GM19452 (cell line): ENCODE data around the gene QRFP.

Experiments used
- ATAC-seq: cut with Tn5 transposase; IDR thresholded peaks from one replicate; pipeline ENCODE4 v1.9.1; 2021; ENCODE audit not compliant: unreplicated experiment

The QRFP gene

GRCh38 chr9:130934246-130934645, 37.6 kb upstream of the QRFP start:
- ATAC-seq, result no peak

DNA sequence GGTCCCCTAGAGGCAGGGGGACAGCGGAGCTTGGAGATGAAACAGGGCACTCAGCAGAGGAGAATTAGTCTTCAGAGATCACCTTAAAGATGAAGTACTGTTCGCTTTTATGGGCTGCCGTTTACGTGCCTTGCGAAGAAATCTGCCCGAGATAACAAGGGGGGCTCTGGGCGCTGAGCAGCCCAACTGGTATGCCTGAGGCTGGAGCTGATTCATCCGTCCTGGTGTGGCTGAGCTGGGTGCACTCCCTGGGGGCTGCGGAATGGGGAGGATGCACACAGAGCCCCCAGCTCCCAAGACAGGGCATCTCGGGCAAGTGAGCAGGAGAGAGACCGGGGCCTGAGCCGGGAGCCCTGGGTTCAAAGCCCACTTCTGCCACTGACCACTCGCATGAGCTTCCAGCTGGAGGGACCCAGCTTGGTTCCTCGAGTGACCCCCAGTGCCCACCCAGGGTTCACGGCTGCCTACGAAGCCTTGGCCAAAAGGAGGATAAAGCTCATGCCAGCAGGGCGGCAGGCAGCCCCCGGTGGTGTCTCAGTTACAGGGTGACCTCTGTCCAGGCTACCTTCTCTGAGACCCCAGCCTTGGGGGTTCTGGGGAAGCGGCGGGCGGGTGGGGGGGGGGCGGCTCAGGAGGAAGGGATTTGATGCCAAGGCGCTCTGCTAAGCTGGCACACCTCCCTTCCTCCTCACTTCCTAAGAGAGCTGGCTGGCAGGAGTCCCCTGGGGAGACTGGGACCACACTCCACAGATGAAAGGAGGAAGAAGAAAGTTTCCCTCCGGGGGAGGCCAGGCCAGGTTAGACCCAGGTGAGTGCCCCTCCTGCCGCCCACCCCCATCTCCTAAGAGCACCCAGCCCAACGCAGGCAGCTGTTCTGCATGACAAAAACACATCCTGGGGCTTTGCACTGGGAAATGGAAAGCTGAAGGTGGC, 36.8 kb upstream of the QRFP start:
- ATAC-seq, result no peak

DNA sequence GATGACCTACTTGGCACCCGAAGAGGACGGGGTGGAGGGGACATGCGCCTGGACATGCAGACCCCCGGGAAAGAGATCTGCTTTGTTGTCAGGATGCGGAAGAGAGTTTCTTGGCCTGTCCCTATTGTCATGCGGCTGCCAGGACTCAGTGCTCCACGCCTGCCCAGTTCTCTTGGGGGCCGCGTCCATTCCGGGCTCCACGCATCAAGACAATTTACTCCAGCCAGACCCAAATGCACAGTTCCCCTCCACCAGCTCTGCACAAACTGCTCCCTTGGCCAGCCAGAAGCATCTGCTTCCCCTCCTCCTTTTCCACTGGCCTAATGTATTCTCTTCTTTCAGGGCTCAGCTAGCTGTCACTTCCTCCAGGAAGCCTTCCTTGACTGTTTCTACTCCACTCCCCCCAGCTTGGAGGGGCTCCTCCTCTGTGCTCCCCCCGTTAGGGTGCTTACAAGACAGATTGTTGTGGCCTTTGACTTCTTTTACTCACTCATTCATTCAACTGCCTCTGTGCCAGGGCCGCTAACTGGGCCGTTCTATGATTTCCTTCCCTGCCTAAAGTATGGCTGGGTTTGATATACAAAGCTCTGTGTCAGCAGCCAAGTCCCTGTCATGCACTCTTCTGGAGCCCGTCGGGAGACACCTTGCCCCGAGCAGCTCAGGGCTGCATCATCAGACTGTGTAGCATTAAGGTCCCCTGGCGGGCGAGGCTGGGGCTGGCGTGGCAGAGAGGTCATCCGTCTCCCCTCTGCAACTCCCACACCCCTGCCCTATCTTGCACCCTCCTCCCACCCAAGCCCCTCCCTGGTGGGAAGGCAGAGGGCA, 35.9 kb upstream of the QRFP start:
- no peak for ATAC-seq

DNA sequence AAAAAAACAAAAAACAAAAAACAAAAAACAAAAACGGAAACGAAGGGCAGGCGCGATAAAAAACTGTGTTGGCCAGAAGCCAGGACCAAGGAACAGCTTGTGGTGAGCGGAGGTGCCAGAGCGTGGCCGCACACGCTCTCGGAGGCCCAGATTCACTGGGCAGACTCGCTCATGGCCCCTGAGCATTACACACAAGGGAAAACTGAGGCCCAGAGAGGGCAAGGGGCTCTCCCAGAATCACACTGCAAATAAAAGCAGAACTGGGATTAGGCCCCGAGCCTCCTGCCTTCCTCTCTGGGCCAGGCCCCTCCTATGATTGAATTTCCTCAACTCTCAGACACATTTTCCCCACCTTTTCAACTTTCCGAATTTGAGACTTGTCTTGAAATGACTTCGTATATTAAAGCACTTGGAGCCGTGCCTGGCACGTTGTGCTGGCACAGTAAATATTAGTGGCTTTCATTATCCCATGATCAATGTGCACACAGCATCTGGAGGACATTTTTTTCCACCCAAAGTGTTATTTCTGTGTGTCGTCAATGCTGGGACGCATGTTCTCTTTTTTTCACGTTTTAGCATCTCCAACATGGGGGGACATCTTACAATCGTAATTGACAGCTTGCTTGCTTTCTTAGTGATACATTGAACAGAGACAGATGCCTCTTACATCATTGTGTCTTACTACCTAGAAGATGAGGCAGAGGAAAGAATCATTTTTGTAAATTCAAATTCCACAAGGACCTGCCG, 35.1 kb upstream of the QRFP start:
- ATAC-seq, result peak; percentile 53

GRCh38 chr9:130930804-130931349, 34.3 kb upstream of the QRFP start:
- ATAC-seq, result no peak

GRCh38 chr9:130930132-130930803, 33.7 kb upstream of the QRFP start:
- no peak for ATAC-seq

DNA sequence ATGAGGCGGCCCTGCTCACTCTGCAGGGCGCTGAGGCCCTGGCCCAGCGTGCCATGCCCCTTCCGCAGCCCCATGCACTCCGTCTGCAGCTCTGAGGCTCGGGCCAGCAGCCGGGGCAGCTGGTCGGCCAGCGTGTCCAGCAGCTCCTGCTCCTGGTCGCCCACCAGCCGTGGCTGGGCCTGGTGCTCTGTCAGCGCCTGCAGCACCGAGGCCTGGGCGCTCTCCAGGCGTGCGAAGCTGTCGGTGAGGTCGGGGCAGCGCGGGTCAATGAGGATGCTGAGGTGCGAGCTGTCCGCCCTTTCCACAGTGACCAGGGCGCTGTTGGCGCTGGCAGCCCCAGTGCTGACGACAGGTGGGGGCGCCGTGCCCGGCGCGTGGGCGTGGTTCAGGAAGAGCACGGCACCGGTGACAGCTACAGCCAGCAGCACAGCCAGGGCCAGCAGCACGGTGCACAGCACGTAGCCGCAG, 33.0 kb upstream of the QRFP start:
- no peak for ATAC-seq

- no peak for ATAC-seq
These were observed 31.6 kb upstream of the QRFP start for GRCh38 chr9:130927995-130928900.

DNA sequence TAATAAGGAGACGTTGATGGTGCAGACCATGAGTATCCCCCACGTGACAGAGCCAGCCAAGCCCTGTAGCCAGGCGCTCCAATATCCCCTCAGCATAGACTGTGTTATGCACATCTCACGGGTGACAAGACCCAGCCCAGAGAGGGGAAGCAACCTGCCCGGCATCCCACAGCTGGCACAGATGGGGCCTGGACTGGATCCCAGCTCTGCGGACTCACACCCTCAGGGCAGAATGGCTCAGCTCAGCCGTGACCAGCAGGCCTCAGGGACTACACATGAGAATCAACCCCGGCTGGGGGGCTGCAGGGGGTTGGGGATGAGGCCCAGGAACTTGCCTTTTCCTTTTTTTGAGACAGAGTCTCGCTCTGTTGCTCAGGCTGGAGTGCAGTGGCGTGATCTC, 30.7 kb upstream of the QRFP start:
- no peak for ATAC-seq

DNA sequence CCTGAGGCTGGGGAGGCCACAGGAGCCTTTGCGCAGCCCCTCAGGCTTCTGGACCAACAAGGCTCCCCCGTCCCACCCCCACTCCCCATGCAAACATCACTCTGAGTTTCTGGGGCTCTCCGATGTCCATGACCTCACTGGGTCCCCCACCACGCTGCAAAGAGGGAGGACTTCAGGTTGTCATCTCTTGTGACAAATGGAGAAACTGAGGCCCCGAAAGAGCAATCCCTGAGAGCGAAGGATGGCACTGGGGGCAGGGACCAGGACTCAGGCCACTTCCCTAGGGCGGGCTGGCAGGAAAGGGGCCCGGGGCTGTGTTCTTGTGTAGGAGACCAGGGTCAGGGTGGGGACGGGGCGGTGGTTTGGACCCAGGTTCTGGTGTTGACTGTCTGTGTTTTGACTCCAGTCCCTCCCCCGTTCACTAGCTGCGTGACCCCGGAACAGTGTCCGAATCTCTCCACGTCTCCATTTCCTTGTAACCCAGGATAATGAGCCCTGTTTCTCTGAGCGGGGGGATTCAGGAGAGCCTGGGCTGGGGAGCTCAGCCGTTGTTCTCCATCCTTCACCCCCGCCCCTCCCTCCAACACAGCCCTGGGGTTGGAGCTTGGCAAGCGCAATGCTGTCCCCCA, 28.6 kb upstream of the QRFP start:
- ATAC-seq, result no peak

DNA sequence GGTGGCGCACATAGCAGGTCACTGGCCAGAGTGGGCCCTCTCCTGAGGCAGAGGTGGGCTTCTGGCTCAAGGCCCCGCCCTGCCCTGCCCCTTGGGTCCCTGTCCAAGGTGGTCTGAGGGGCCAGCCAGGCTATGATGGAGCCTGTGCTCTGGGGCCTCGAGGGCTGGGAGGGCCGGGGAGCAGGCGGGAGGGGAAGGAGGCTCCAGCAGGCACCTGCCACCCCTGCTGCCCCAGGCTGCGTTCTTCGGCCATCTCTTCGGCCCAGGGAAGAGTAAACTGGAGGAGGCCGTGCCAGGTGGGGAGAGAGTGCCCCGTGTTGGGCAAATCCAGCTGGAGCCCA, 27.8 kb upstream of the QRFP start:
- no peak for ATAC-seq

- ATAC-seq, result no peak
These were observed 27.2 kb upstream of the QRFP start for GRCh38 chr9:130923611-130924447.

GRCh38 chr9:130922893-130923610, 26.4 kb upstream of the QRFP start:
- no peak for ATAC-seq

DNA sequence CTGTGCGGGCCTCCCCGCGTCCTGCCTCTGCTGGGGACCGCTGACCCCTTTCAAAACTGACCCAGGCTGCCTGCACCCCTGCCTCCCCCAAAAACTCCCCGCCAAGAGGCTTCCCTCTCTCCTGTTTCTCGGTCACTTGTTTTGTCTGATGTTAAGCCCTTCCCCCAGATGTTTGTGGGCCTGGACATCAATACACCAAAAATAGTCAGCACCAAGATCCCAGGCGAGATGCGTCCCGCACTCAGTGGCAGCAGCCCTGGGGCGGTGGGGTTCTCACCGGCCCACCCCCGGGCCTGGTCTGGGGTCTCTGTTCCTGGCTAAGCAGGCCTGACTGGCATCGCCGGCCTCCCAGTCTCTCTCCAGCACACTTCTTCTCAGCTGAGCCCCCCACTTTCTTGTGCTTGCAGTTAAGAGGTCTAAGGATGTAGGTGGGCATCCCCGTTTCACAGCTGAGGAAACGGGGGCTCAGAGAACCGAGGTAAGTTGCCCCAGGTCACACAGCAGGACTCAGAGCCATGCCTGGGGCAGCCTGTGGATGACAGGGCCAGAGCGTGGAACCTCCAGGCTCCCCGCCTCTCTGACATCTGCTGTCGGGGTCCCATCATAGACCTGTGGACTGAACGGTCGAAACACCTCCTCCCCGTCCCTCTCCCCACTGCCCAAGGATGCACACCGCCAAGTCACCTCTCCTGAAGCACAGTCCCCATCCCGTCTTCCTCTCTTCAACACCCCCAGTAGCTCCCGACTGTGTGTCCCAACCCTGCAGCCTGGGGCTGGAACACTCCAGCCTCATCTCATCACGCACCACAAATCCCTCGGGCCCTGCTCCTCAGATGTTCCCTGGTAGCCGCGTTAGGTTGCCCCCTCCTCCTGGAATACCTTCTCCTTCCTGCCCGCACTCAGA, 25.6 kb upstream of the QRFP start:
- ATAC-seq, result no peak

GRCh38 chr9:130921300-130921988, 24.8 kb upstream of the QRFP start:
- no peak for ATAC-seq

DNA sequence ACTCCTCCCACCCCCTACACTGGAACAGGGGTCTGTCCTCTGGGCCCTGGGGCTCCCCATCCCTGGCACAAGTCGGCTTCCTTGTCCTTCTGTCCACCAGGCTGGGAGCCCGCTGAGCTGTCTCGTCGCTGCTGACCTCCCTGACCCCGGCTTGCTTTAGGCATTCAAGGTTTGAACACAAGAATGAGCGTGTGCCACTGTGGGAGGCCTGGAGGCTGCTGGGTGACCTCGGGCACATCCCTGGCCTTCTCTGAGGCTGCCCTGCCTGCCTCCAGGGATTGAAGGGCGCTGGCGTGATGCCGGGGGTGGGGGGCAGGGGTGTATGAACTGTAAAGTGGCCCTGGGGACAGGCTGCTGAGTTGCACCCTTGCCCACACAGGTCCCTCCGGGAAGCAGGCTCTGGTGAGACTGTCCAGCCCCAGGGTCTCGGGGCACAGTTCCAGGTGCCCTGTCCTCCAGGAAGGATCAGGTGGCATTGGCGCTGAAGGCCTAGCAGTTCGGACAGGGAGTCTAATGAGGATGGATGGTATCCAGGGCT, 24.2 kb upstream of the QRFP start:
- ATAC-seq, result no peak
